Endodermal cell (in vitro differentiated cells): Measurements from ENCODE around the gene SMDT1. TPM values are rescaled to one million over a fixed set of nuclear protein-coding genes. Genes with fewer than 3 reads are reported as not detected.
"Not testable (repeated sequence)": the region's sequence is repeated elsewhere in the genome, so short reads cannot be mapped to it uniquely, and the experiment has no call there.

Experiments used
- DNase-seq: peaks from one replicate; pipeline ENCODE4 v3.0.0-alpha.2; 2017
- H3K27ac ChIP-seq: 2 replicates; pipeline ENCODE4 v1.5.1; 2013; ENCODE audit warnings: mild to moderate bottlenecking, low read depth, low read length, moderate library complexity
- H3K27me3 ChIP-seq: 2 replicates; pipeline ENCODE4 v1.6.1; 2013; ENCODE audit warnings: mild to moderate bottlenecking, low read length, moderate library complexity; ENCODE audit not compliant: insufficient read depth, control insufficient read depth, poor library complexity, severe bottlenecking
- H3K36me3 ChIP-seq: 2 replicates; pipeline ENCODE4 v1.7.0; 2013; ENCODE audit warnings: mild to moderate bottlenecking, low read length, moderate library complexity; ENCODE audit not compliant: control insufficient read depth, insufficient read depth
- H3K4me1 ChIP-seq: one replicate; pipeline ENCODE4 v1.7.0; 2013; ENCODE audit warnings: low read length; ENCODE audit not compliant: control insufficient read depth, insufficient read depth
- H3K4me3 ChIP-seq: 2 replicates; pipeline ENCODE4 v1.5.1; 2013; ENCODE audit warnings: mild to moderate bottlenecking, low read length, moderate library complexity
- H3K9ac ChIP-seq: 2 replicates; pipeline ENCODE4 v1.6.1; 2013; ENCODE audit warnings: mild to moderate bottlenecking, low read length, moderate library complexity; ENCODE audit not compliant: poor library complexity, severe bottlenecking; ENCODE audit errors: extremely low read depth
- H3K9me3 ChIP-seq: 2 replicates; pipeline ENCODE4 v1.6.1; 2013; ENCODE audit warnings: mild to moderate bottlenecking, low read length, moderate library complexity; ENCODE audit not compliant: control insufficient read depth
- H3K27ac Mint-ChIP-seq: 2 replicates; pipeline ENCODE4 v1.8.0; 2020; ENCODE audit warnings: mixed read lengths
- H3K27me3 Mint-ChIP-seq: 2 replicates; pipeline ENCODE4 v1.8.0; 2021; ENCODE audit warnings: mild to moderate bottlenecking, mixed read lengths; ENCODE audit not compliant: insufficient read depth
- H3K36me3 Mint-ChIP-seq: 2 replicates; pipeline ENCODE4 v1.8.0; 2020; ENCODE audit warnings: low read depth, mixed read lengths
- H3K4me1 Mint-ChIP-seq: 2 replicates; pipeline ENCODE4 v1.8.0; 2020; ENCODE audit warnings: mixed read lengths
- H3K4me3 Mint-ChIP-seq: 2 replicates; pipeline ENCODE4 v1.8.0; 2020; ENCODE audit warnings: mild to moderate bottlenecking, moderate library complexity, mixed read lengths
- H3K9me3 Mint-ChIP-seq: 2 replicates; pipeline ENCODE4 v1.8.0; 2020; ENCODE audit warnings: mild to moderate bottlenecking, mixed read lengths
- CTCF ChIP-seq: fragments of 200-600 bp; sonication (generic); conservative IDR thresholded peaks from 2 replicates; pipeline ENCODE4 v1.5.0; 2021; ENCODE audit warnings: antibody characterized with exemption, mild to moderate bottlenecking
- WGBS, 2 experiments: methylation state at CpG; one replicate each; pipeline versions ENCODE4 v1.1.5 to v1.1.7; 2013; ENCODE audit warnings: missing lambda C conversion rate in 2 of 2, mixed read lengths in 1 of 2; ENCODE audit not compliant: insufficient coverage in 1 of 2, insufficient read length in 1 of 2; 5-methylcytosine and 5-hydroxymethylcytosine counted together
- total RNA-seq, 2 donors: library from RNA; stranded (reverse); fragmentation: NEBNext Ultra II Directional in 1 of 2; extraction: Animal tissue kit (Norgen Biotek cat#: 25700) in 1 of 2; gene quantifications; 2 replicates in 1 of 2; 3 replicates in 1 of 2; pipeline ENCODE4 v1.2.1, GENCODE V29; 2021

The SMDT1 gene
- total RNA-seq, 2 donors from 2014 or later, result 29.5 to 41.3 TPM

- peaks cover 20% of the 10 kb centered on the region for H3K9me3 ChIP-seq
- no peak overlapping the region for H3K27ac ChIP-seq
- no peak for DNase-seq
- peaks cover 22% of the 10 kb centered on the region for H3K36me3 ChIP-seq
- Mint-ChIP-seq H3K4me3 (peak overlapping the region; percentile 94), H3K27ac (peak overlapping the region; percentile 83), H3K27me3 (peaks cover 5% of the 10 kb centered on the region), H3K9me3 (peaks cover 42% of the 10 kb centered on the region), H3K36me3 (peaks cover 45% of the 10 kb centered on the region), H3K4me1 (no peaks in the 10 kb centered on the region)
- H3K4me1 ChIP-seq, result no peaks in the 10 kb centered on the region
- no peak for TF ChIP-seq CTCF
- H3K4me3 ChIP-seq, result peak overlapping the region; percentile 96
- H3K27me3 ChIP-seq, result no peaks in the 10 kb centered on the region
- WGBS, 2 experiments, result 37 to 53% methylated on average over 6 of the region's 7 CpGs
- peak overlapping the region; percentile 33 for H3K9ac ChIP-seq
Observed at GRCh38 chr22:42091455-42091782, 11.9 kb downstream of the SMDT1 start.

- WGBS, 2 experiments, result 92 to 100% methylated on average over 2 to 3 of the region's 3 CpGs
- H3K36me3 ChIP-seq, result no peaks in the 10 kb centered on the region
- DNase-seq, result no peak
- H3K4me3 Mint-ChIP-seq, result no peak overlapping the region
- H3K27ac ChIP-seq, result no peak overlapping the region
- H3K27ac Mint-ChIP-seq, result no peak overlapping the region
- H3K4me3 ChIP-seq, result no peak overlapping the region
- no peaks in the 10 kb centered on the region for H3K4me1 ChIP-seq
- no peaks in the 10 kb centered on the region for H3K27me3 ChIP-seq
- TF ChIP-seq CTCF, result no peak
- peaks cover 35% of the 10 kb centered on the region for H3K36me3 Mint-ChIP-seq
- peaks cover 4% of the 10 kb centered on the region for H3K27me3 Mint-ChIP-seq
- peaks cover 81% of the 10 kb centered on the region for H3K9me3 ChIP-seq
- H3K4me1 Mint-ChIP-seq, result no peaks in the 10 kb centered on the region
- H3K9me3 Mint-ChIP-seq, result peaks cover 86% of the 10 kb centered on the region
- H3K9ac ChIP-seq, result no peak overlapping the region
Observed at GRCh38 chr22:42101199-42101598, 21.7 kb downstream of the SMDT1 start.

GRCh38 chr22:42104332-42104860 is 24.9 kb downstream of the SMDT1 start:
- H3K27ac Mint-ChIP-seq, DNase-seq, H3K4me1 Mint-ChIP-seq, H3K4me3 Mint-ChIP-seq, H3K27ac ChIP-seq, H3K36me3 ChIP-seq, H3K9ac ChIP-seq, H3K4me1 ChIP-seq, H3K27me3 ChIP-seq, H3K4me3 ChIP-seq: not testable (repeated sequence)
- 92 to 94% methylated on average over 5 to 6 of the region's 6 CpGs for WGBS, 2 experiments
- H3K27me3 Mint-ChIP-seq, result peaks cover 27% of the 10 kb centered on the region
- peaks cover 63% of the 10 kb centered on the region for H3K9me3 ChIP-seq
- peaks cover 61% of the 10 kb centered on the region for H3K9me3 Mint-ChIP-seq
- H3K36me3 Mint-ChIP-seq, result peaks cover 19% of the 10 kb centered on the region

GRCh38 chr22:42108848-42109247 is 29.3 kb downstream of the SMDT1 start:
- Histone ChIP-seq H3K27me3 (no peaks in the 10 kb centered on the region), H3K9me3 (peaks cover 29% of the 10 kb centered on the region), H3K36me3 (no peaks in the 10 kb centered on the region), H3K27ac (no peak overlapping the region), H3K4me1 (peaks cover 9% of the 10 kb centered on the region), H3K9ac (no peak overlapping the region), H3K4me3 (no peak overlapping the region)
- peaks cover 24% of the 10 kb centered on the region for H3K4me1 Mint-ChIP-seq
- peaks cover 34% of the 10 kb centered on the region for H3K27me3 Mint-ChIP-seq
- peaks cover 21% of the 10 kb centered on the region for H3K9me3 Mint-ChIP-seq
- no peak overlapping the region for H3K27ac Mint-ChIP-seq
- no peak for TF ChIP-seq CTCF
- no peak for DNase-seq
- peaks cover 7% of the 10 kb centered on the region for H3K36me3 Mint-ChIP-seq
- H3K4me3 Mint-ChIP-seq, result no peak overlapping the region
- 94 to 96% methylated on average over 10 to 18 of the region's 18 CpGs for WGBS, 2 experiments
